GM23248 (cell line): ENCODE measurements around the gene PTPN2. TPM values are rescaled to one million over a fixed set of nuclear protein-coding genes. Genes with fewer than 3 reads are reported as not detected.

ENCODE experiments used
- DNase-seq: peaks from one replicate; pipeline ENCODE4 v3.0.0-alpha.2; 2015
- H2AFZ ChIP-seq: fragments of 200-600 bp; sonication (generic); 2 replicates; pipeline ENCODE4 v1.6.1; 2016; ENCODE audit warnings: antibody characterized with exemption
- H3F3A ChIP-seq: fragments of 200-600 bp; sonication (generic); 2 replicates; pipeline ENCODE4 v1.6.1; 2016; ENCODE audit warnings: mild to moderate bottlenecking, antibody characterized with exemption, mixed run types; ENCODE audit not compliant: insufficient read depth
- H3K27ac ChIP-seq: fragments of 200-600 bp; sonication (generic); 2 replicates; pipeline ENCODE4 v1.5.1; 2016; ENCODE audit warnings: mild to moderate bottlenecking
- H3K27me3 ChIP-seq: fragments of 200-600 bp; sonication (generic); replicated peaks from 2 replicates; pipeline ENCODE4 v1.6.1; 2016; ENCODE audit warnings: mild to moderate bottlenecking; ENCODE audit not compliant: insufficient read depth
- H3K36me3 ChIP-seq: fragments of 200-600 bp; sonication (generic); 2 replicates; pipeline ENCODE4 v1.6.1; 2016; ENCODE audit warnings: low read depth, mild to moderate bottlenecking
- H3K4me1 ChIP-seq: fragments of 200-600 bp; sonication (generic); 2 replicates; pipeline ENCODE4 v1.6.1; 2016; ENCODE audit warnings: mild to moderate bottlenecking; ENCODE audit not compliant: insufficient read depth
- H3K4me2 ChIP-seq: fragments of 200-600 bp; sonication (generic); one replicate; pipeline ENCODE4 v1.6.1; 2016; ENCODE audit warnings: mild to moderate bottlenecking; ENCODE audit not compliant: unreplicated experiment
- H3K4me3 ChIP-seq: fragments of 200-600 bp; sonication (generic); 2 replicates; pipeline ENCODE4 v1.5.1; 2016; ENCODE audit warnings: mild to moderate bottlenecking
- H3K79me2 ChIP-seq: fragments of 200-600 bp; sonication (generic); 2 replicates; pipeline ENCODE4 v1.6.1; 2016; ENCODE audit warnings: mild to moderate bottlenecking; ENCODE audit not compliant: insufficient read depth
- H3K9ac ChIP-seq: fragments of 200-600 bp; sonication (generic); 2 replicates; pipeline ENCODE4 v1.6.1; 2016; ENCODE audit warnings: mild to moderate bottlenecking
- H3K9me2 ChIP-seq: fragments of 200-600 bp; sonication (generic); 2 replicates; pipeline ENCODE4 v1.6.1; 2016; ENCODE audit warnings: mixed run types, mild to moderate bottlenecking, moderate library complexity; ENCODE audit not compliant: insufficient read depth
- H3K9me3 ChIP-seq: fragments of 200-600 bp; sonication (generic); one replicate; pipeline ENCODE4 v1.6.1; 2017; ENCODE audit warnings: low read depth
- H4K20me1 ChIP-seq: fragments of 200-600 bp; sonication (generic); 2 replicates; pipeline ENCODE4 v1.6.0; 2016; ENCODE audit not compliant: insufficient read depth
- EZH2 ChIP-seq: fragments of 200-600 bp; sonication (generic); IDR thresholded peaks from 2 replicates; pipeline ENCODE4 v1.6.1; 2018; ENCODE audit warnings: antibody characterized with exemption, mild to moderate bottlenecking; ENCODE audit not compliant: insufficient read depth, poor library complexity, severe bottlenecking
- EZH2phosphoT487 ChIP-seq: fragments of 200-600 bp; sonication (generic); IDR thresholded peaks from 2 replicates; pipeline ENCODE4 v1.6.1; 2018; ENCODE audit warnings: antibody characterized with exemption, moderate library complexity, mild to moderate bottlenecking, low read depth; ENCODE audit not compliant: insufficient read depth
- WGBS, 2 experiments: methylation state at CpG; one replicate each; pipeline ENCODE4 v1.1.6; 2015 to 2017; ENCODE audit warnings: low lambda C conversion rate in 2 of 2, low coverage in 1 of 2; ENCODE audit errors: missing lambda C conversion rate in 2 of 2; 5-methylcytosine and 5-hydroxymethylcytosine counted together
- in situ Hi-C: fragments of 300-500 bp; cut with MboI; formaldehyde crosslinking; loops from 2 replicates; pipeline ENCODE4 v1.15.0; 2020
- polyA plus RNA-seq: library from polyadenylated mRNA; unstranded; fragments of >200 nt; fragmentation: Nextera tagmentation; extraction: Ambion mirVana; gene quantifications from 2 replicates; pipeline ENCODE4 v1.2.1, GENCODE V29; 2016
- total RNA-seq: library from RNA; depleted of rRNA; stranded (reverse); fragments of >200 nt; shearing (Covaris generic); gene quantifications from 2 replicates; pipeline ENCODE4 v1.2.3, GENCODE V29; 2014

The PTPN2 gene
- total and polyA plus RNA-seq, 2 experiments from 2014 or later: 18.4 to 30.5 TPM

DNA sequence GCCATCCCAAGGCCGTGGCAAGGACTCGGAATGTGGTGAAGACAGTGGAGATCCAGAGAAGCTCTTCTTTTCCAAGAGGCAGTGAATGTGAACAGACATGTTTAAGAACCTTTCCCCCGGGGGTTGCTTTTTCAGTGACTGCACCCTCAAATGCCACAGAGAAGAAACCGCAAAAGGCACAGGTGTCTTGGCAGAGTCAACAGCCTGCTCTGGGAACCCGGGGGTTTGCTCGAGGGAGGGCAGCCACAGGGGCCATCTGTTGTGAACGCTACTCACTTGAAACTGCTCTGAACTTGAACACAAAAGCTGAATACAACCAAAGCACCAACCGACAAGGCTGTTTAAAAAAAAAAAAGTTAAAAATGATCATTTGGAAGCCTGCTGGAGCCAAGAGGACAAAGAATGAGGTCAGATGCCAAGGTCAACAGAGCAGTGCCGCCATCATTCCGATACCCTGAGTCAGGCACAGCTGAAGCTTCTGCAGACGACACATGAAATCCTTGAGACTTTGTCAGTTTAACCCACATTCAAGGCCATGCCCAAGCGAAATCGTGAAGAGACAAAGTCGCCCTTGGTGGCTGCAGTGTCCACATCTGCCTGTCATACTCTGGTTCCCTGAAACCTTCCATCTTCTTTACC lies 133.8 kb downstream of the PTPN2 start:
- Histone ChIP-seq H3F3A (0 out of 2 replicates have a peak, but pooled peaks cover 6% of the 10 kb centered on the region), H3K4me3 (no peak overlapping the region), H3K4me2 (no peak overlapping the region), H3K9me3 (no peaks in the 10 kb centered on the region), H3K9me2 (no peaks in the 10 kb centered on the region), H3K27me3 (no peaks in the 10 kb centered on the region), H3K36me3 (no peaks in the 10 kb centered on the region), H3K27ac (no peak overlapping the region), H3K4me1 (peaks cover 16% of the 10 kb centered on the region), H3K9ac (no peak overlapping the region), H3K79me2 (no peaks in the 10 kb centered on the region), H2AFZ (no peak overlapping the region), H4K20me1 (no peaks in the 10 kb centered on the region)
- DNase-seq: peak; percentile 28
- WGBS, 2 experiments: 85 to 88% methylated on average over 14 of the region's 14 CpGs
- TF ChIP-seq EZH2 (no peak), EZH2phosphoT487 (no peak)
- in situ Hi-C loops: no loop called here

DNA sequence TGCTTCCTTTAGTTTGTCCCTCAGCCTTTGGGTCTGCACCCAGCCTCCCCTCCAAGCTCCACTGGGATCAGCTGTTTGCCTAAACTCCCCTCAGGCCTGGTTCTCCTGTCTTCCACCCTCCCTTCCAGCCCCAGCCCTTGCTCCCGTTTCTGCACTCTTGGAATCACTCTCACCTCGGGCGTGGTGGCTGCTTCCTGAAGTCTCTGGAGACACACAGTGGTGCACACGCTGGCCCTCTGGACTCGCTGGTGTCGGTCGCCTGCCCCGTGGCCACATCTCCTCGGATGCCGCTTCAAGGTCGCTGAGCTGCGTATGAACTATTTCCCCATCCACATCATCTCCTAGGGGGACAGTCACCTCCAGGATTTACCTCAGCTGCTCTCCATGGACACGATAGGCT lies 134.9 kb downstream of the PTPN2 start:
- no peaks in the 10 kb centered on the region for H3K36me3 ChIP-seq
- no peak for DNase-seq
- in situ Hi-C loops: loop anchor here (5.0 to 25.0 kb wide), 3 partner anchors 143 to 888 kb away; no protein-coding TSS in a partner anchor
- H3K4me2 ChIP-seq: no peak overlapping the region
- H3K4me1 ChIP-seq: peaks cover 18% of the 10 kb centered on the region
- H3K27ac ChIP-seq: no peak overlapping the region
- no peaks in the 10 kb centered on the region for H4K20me1 ChIP-seq
- WGBS, 2 experiments: 88 to 91% methylated on average over 13 of the region's 13 CpGs
- no peak overlapping the region for H2AFZ ChIP-seq
- no peaks in the 10 kb centered on the region for H3K9me2 ChIP-seq
- no peaks in the 10 kb centered on the region for H3K27me3 ChIP-seq
- 0 out of 2 replicates have a peak, but pooled peaks cover 6% of the 10 kb centered on the region for H3F3A ChIP-seq
- H3K9ac ChIP-seq: no peak overlapping the region
- no peaks in the 10 kb centered on the region for H3K9me3 ChIP-seq
- H3K79me2 ChIP-seq: no peaks in the 10 kb centered on the region
- TF ChIP-seq EZH2phosphoT487 (no peak), EZH2 (no peak)
- no peak overlapping the region for H3K4me3 ChIP-seq

DNA sequence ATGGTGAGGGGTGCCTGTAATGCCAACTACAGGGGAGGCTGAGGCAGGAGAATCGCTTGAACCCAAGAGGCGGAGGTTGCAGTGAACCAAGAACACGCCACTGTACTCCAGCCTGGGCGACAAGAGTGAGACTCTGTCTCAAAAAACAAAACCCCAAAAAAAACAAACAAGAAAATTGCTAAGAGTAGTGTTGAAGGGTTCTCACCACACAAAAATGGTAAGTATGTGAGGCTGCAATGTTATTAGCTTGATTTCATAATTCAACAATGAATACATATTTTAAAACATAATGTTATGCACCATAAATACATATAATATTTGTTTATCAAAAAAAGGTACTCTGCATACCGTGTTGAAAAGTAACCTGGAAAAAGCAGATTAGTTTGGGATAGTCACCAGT lies 135.4 kb downstream of the PTPN2 start:
- Histone ChIP-seq H3K9ac (no peak overlapping the region), H3K36me3 (no peaks in the 10 kb centered on the region), H3K9me3 (no peaks in the 10 kb centered on the region), H4K20me1 (no peaks in the 10 kb centered on the region), H3K4me3 (no peak overlapping the region), H3K79me2 (no peaks in the 10 kb centered on the region), H3K4me1 (peaks cover 22% of the 10 kb centered on the region), H3F3A (peaks cover 6% of the 10 kb centered on the region; the same call in 1 of the 2 replicates), H2AFZ (no peak overlapping the region), H3K9me2 (no peaks in the 10 kb centered on the region), H3K27me3 (no peaks in the 10 kb centered on the region), H3K27ac (no peak overlapping the region), H3K4me2 (no peak overlapping the region)
- whole genome bisulfite sequencing, 2 experiments: 79 to 83% methylated on average over 5 of the region's 5 CpGs
- in situ Hi-C loops: loop anchor here (5.0 to 25.0 kb wide), 3 partner anchors 144 to 889 kb away; no protein-coding TSS in a partner anchor
- no peak for DNase-seq
- TF ChIP-seq EZH2phosphoT487 (no peak), EZH2 (no peak)

DNA sequence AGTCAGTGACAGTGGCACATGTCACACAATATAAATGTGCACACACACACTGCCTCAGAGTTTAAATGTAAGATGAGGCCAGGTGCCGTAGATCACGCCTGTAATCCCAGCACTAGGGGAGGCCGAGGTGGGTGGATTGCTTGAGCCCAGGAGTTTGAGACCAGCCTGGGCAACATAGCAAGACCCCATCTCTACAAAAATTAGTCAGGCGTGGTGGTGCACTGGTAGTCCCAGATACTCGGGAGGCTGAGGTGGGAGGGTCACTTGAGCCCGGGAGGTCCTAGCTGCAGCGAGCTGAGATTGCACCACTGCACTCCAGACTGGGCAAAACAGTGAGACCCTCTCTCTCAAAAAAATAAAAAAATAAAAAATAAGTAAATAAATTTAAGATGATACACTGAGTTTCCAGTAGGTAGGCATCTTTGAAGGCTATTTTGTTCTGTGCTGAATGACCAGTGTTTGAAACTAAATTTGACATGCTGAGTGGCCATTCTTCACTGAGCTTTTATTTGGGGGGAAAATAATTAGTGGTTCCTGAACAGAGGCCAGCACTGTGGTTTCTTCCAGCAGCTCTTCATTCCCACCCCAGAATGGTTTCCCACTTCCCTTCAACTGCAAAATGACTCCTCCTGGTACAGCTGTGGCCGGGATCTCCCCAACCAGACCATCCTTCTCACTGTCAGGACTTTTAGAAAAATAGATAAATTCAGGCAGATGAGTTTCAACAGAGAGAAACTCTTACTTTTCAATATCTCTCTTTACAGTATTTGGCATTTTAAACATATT lies 136.3 kb downstream of the PTPN2 start:
- in situ Hi-C loops: loop anchor here (5.0 to 25.0 kb wide), 3 partner anchors 145 to 890 kb away; no protein-coding TSS in a partner anchor
- peaks cover 16% of the 10 kb centered on the region for H3F3A ChIP-seq
- H3K4me2 ChIP-seq: no peak overlapping the region
- no peaks in the 10 kb centered on the region for H3K9me3 ChIP-seq
- H3K79me2 ChIP-seq: no peaks in the 10 kb centered on the region
- no peak overlapping the region for H3K27ac ChIP-seq
- H3K4me1 ChIP-seq: peaks cover 31% of the 10 kb centered on the region
- no peak overlapping the region for H3K4me3 ChIP-seq
- DNase-seq: no peak
- no peaks in the 10 kb centered on the region for H3K9me2 ChIP-seq
- no peaks in the 10 kb centered on the region for H4K20me1 ChIP-seq
- H3K9ac ChIP-seq: no peak overlapping the region
- H3K27me3 ChIP-seq: no peaks in the 10 kb centered on the region
- no peak overlapping the region for H2AFZ ChIP-seq
- 81 to 86% methylated on average over 8 of the region's 8 CpGs for WGBS, 2 experiments
- TF ChIP-seq EZH2 (no peak), EZH2phosphoT487 (no peak)
- no peaks in the 10 kb centered on the region for H3K36me3 ChIP-seq
